GM23338 (cell line): Measurements from ENCODE around the gene PITHD1.

ENCODE experiments used
- EZH2phosphoT487 ChIP-seq: fragments of 200-600 bp; sonication (generic); IDR thresholded peaks from one replicate; pipeline ENCODE4 v1.8.1; 2018; ENCODE audit warnings: antibody characterized with exemption; ENCODE audit not compliant: unreplicated experiment
- POLR2AphosphoS5 ChIP-seq: IDR thresholded peaks from 2 replicates; pipeline ENCODE4 v1.6.1; 2016; ENCODE audit warnings: antibody characterized with exemption, low read depth
- TF ChIP-seq, protein P1 (sequence below), 2 experiments: fragments of 200-600 bp in 1 of 2; sonication (generic) in 1 of 2; conservative IDR thresholded peaks; 2 replicates each; pipeline versions ENCODE4 v1.5.1 to v1.6.1; 2016 to 2017; ENCODE audit warnings: antibody characterized with exemption in 2 of 2, low read depth in 2 of 2, mild to moderate bottlenecking in 2 of 2, moderate library complexity in 1 of 2

DNA sequence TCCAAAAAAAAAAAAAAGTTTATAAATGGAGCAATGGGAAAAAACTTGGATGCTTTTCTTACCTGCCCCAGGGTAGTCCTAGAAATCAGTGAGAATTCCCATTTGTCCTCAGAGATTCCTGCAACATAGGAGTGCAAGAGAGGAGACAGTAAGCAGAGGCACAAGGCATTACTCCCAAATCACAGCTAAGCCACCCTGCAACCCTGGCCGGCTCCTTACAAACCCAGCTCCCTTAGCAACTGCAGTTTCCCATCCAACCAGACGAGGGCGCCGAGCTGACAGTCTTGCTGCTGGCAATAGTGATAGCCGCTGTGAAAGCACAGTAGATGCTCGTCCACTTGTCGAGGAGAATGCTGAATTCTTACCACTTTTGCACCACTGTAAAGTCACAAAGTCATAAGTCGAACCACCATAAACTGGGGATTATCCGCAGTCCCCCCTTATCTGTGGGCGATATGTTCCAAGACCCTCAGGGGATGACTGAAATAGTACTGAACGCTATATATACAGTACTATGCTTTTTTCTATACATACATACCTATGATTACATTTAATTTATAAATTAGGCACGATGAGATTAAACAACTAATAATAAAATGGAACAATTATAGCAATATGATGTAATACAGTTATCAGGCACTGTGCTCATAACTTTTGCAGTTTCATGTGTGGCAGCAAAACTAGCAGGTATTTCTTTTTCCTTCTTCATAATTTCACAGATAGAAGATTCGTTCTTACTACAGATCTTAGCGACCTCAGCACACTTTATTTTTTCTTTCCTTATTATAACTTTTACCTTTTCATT is 6.0 kb upstream of the PITHD1 start:
- TF ChIP-seq POLR2AphosphoS5 = no peak
- TF ChIP-seq, protein P1, sequence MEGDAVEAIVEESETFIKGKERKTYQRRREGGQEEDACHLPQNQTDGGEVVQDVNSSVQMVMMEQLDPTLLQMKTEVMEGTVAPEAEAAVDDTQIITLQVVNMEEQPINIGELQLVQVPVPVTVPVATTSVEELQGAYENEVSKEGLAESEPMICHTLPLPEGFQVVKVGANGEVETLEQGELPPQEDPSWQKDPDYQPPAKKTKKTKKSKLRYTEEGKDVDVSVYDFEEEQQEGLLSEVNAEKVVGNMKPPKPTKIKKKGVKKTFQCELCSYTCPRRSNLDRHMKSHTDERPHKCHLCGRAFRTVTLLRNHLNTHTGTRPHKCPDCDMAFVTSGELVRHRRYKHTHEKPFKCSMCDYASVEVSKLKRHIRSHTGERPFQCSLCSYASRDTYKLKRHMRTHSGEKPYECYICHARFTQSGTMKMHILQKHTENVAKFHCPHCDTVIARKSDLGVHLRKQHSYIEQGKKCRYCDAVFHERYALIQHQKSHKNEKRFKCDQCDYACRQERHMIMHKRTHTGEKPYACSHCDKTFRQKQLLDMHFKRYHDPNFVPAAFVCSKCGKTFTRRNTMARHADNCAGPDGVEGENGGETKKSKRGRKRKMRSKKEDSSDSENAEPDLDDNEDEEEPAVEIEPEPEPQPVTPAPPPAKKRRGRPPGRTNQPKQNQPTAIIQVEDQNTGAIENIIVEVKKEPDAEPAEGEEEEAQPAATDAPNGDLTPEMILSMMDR (conservative IDR thresholded peaks at IDR 0.05; ENCODE audit: low read depth in 2 of 2) = peak; percentile 82 to 95
- no peak for TF ChIP-seq EZH2phosphoT487
